ENCODE results near the gene IL22RA2. TPM values are rescaled to one million over a fixed set of nuclear protein-coding genes. Genes with fewer than 3 reads are reported as not detected.
A peak's percentile ranks its signal among the peaks of the same experiment; 100 is the strongest.

Gene IL22RA2
- total RNA-seq, 1 experiment from 2014 or later, result not detected

- H3K27me3 ChIP-seq (ENCODE audit: control insufficient read depth, insufficient read depth, low read length), result no peaks in the 10 kb centered on the region
- H3K36me3 ChIP-seq (ENCODE audit: control insufficient read depth, insufficient read depth, low read length), result no peaks in the 10 kb centered on the region
- DNase-seq (ENCODE audit: low read depth, low spot score) (no peak), ATAC-seq (no peak)
- H3K4me1 ChIP-seq (ENCODE audit: control insufficient read depth, insufficient read depth, low read length), result no peaks in the 10 kb centered on the region
- no peaks in the 10 kb centered on the region for H3K9me3 ChIP-seq (ENCODE audit: control insufficient read depth, insufficient read depth, low read depth, low read length)
- BruUV-seq (replicated peaks), result no TSS peak
- intact Hi-C loops (cut with micrococcal nuclease; ENCODE audit: unreplicated experiment), result loop anchor here (2.0 kb wide), 1 partner anchor 73 kb away; no protein-coding TSS in a partner anchor
- POLR2A ChIA-PET, result no interaction called here
- H3K4me3 ChIP-seq (ENCODE audit: low read depth in 2 of 2, low read length in 2 of 2), result no peak overlapping the region
- no peak overlapping the region for H3K27ac ChIP-seq (ENCODE audit: low read length)
- CTCF ChIA-PET, result no interaction called here
- no peak for TF ChIP-seq SIN3A (IDR thresholded peaks at IDR 0.05; ENCODE audit: borderline replicate concordance, insufficient read depth, low read depth, low read length)
- no peak for TF ChIP-seq TCF7L2 (IDR thresholded peaks at IDR 0.05; ENCODE audit: low read depth, low read length)
- TF ChIP-seq, protein P1, sequence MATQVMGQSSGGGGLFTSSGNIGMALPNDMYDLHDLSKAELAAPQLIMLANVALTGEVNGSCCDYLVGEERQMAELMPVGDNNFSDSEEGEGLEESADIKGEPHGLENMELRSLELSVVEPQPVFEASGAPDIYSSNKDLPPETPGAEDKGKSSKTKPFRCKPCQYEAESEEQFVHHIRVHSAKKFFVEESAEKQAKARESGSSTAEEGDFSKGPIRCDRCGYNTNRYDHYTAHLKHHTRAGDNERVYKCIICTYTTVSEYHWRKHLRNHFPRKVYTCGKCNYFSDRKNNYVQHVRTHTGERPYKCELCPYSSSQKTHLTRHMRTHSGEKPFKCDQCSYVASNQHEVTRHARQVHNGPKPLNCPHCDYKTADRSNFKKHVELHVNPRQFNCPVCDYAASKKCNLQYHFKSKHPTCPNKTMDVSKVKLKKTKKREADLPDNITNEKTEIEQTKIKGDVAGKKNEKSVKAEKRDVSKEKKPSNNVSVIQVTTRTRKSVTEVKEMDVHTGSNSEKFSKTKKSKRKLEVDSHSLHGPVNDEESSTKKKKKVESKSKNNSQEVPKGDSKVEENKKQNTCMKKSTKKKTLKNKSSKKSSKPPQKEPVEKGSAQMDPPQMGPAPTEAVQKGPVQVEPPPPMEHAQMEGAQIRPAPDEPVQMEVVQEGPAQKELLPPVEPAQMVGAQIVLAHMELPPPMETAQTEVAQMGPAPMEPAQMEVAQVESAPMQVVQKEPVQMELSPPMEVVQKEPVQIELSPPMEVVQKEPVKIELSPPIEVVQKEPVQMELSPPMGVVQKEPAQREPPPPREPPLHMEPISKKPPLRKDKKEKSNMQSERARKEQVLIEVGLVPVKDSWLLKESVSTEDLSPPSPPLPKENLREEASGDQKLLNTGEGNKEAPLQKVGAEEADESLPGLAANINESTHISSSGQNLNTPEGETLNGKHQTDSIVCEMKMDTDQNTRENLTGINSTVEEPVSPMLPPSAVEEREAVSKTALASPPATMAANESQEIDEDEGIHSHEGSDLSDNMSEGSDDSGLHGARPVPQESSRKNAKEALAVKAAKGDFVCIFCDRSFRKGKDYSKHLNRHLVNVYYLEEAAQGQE (IDR thresholded peaks at IDR 0.05; ENCODE audit: insufficient read depth in 1 of 2, low read depth in 2 of 2, low read length in 1 of 2), result no peak
- no peak for TF ChIP-seq POLR2AphosphoS5 (IDR thresholded peaks at IDR 0.05; ENCODE audit: low read depth, low read length)
- TF ChIP-seq CTCF (IDR thresholded peaks at IDR 0.05), result no peak
- in situ Hi-C loops (cut with HindIII; ENCODE audit: low pct_unique_long_range_greater_than_20kb, low sequenced_read_pairs), result no loop called here
Observed at GRCh38 chr6:137167702-137168377, 5.6 kb downstream of the IL22RA2 start.

- Histone ChIP-seq H3K36me3 (ENCODE audit: control insufficient read depth, insufficient read depth, low read length) (no peaks in the 10 kb centered on the region), H3K27me3 (ENCODE audit: control insufficient read depth, insufficient read depth, low read length) (no peaks in the 10 kb centered on the region), H3K27ac (ENCODE audit: low read length) (no peak overlapping the region), H3K9me3 (ENCODE audit: control insufficient read depth, insufficient read depth, low read depth, low read length) (no peaks in the 10 kb centered on the region), H3K4me1 (ENCODE audit: control insufficient read depth, insufficient read depth, low read length) (no peaks in the 10 kb centered on the region), H3K4me3 (ENCODE audit: low read depth in 2 of 2, low read length in 2 of 2) (no peak overlapping the region)
- in situ Hi-C loops (cut with HindIII; ENCODE audit: low pct_unique_long_range_greater_than_20kb, low sequenced_read_pairs) (no loop called here), intact Hi-C loops (cut with micrococcal nuclease; ENCODE audit: unreplicated experiment) (loop anchor here (2.0 kb wide), 1 partner anchor 72 kb away; no protein-coding TSS in a partner anchor)
- CTCF ChIA-PET, result interaction anchor here (1.8 kb wide), 1 partner anchor 72 kb away, joined by 10 read pairs; no protein-coding TSS in a partner anchor
- POLR2A ChIA-PET, result no interaction called here
- no peak; the same call in 1 of the 2 replicates for ATAC-seq
- TF ChIP-seq, protein P1 (IDR thresholded peaks at IDR 0.05; ENCODE audit: insufficient read depth in 1 of 2, low read depth in 2 of 2, low read length in 1 of 2), result no peak
- no peak for TF ChIP-seq SIN3A (IDR thresholded peaks at IDR 0.05; ENCODE audit: borderline replicate concordance, insufficient read depth, low read depth, low read length)
- peak; percentile 24; the same call in 1 of the 2 replicates for TF ChIP-seq CTCF (IDR thresholded peaks at IDR 0.05)
- DNase-seq (ENCODE audit: low read depth, low spot score), result peak; percentile 7
- no TSS peak for BruUV-seq (replicated peaks)
Observed at GRCh38 chr6:137166247-137167098, 7.0 kb downstream of the IL22RA2 start.

Measured in Panc1 (cell line).